Ovary (tissue), 10 donors: ENCODE data around the gene AIF1L. TPM values are rescaled to one million over a fixed set of nuclear protein-coding genes. Genes with fewer than 3 reads are reported as not detected.

ENCODE experiments used
- DNase-seq, 5 donors: peaks; one replicate each; pipeline ENCODE4 v3.0.0-alpha.2; 2019 to 2020
- H3K27ac ChIP-seq, 2 donors: fragments of 200-600 bp; one replicate each; pipeline versions ENCODE4 v1.5.1 to v1.8.0; 2019 to 2022
- H3K27me3 ChIP-seq: fragments of 200-600 bp; one replicate; pipeline ENCODE4 v1.8.0; 2022
- H3K36me3 ChIP-seq: fragments of 200-600 bp; sonication (generic); one replicate; pipeline ENCODE4 v1.5.1; 2019
- H3K4me1 ChIP-seq: one replicate; pipeline ENCODE4 v1.8.1; 2013; ENCODE audit warnings: mild to moderate bottlenecking, moderate library complexity; ENCODE audit not compliant: insufficient read depth
- H3K4me3 ChIP-seq: fragments of 200-600 bp; sonication (generic); one replicate; pipeline ENCODE4 v1.5.1; 2017
- H3K9me3 ChIP-seq, 2 donors: fragments of 200-600 bp in 1 of 2; sonication (generic) in 1 of 2; one replicate each; pipeline versions ENCODE4 v1.5.1 to v1.8.1; 2013 to 2019; ENCODE audit warnings: mild to moderate bottlenecking in 1 of 2, moderate library complexity in 1 of 2
- CTCF ChIP-seq, 3 donors: fragments of 450-650 bp in 2 of 3; fragments of 200-600 bp in 1 of 3; IDR thresholded peaks; one replicate each; pipeline versions ENCODE4 v1.5.1 to v1.8.0; 2016 to 2022; ENCODE audit warnings: antibody characterized with exemption in 3 of 3, mild to moderate bottlenecking in 1 of 3
- EP300 ChIP-seq: sonication (generic); formaldehyde crosslinking; IDR thresholded peaks from one replicate; pipeline ENCODE4 v1.6.1; 2017; ENCODE audit warnings: antibody characterized with exemption
- POLR2A ChIP-seq: fragments of 450-650 bp; IDR thresholded peaks from one replicate; pipeline ENCODE4 v1.6.1; 2017; ENCODE audit warnings: antibody characterized with exemption, mild to moderate bottlenecking, moderate library complexity
- WGBS, 3 donors: extraction: QIAGEN DNeasy Blood & Tissue Kit in 1 of 3; methylation state at CpG; one replicate each; pipeline versions ENCODE4 v1.1.5 to v1.1.7; 2013 to 2017; 5-methylcytosine and 5-hydroxymethylcytosine counted together
- intact Hi-C, 4 donors: fragments of 100-400 bp; cut with DNase I; formaldehyde crosslinking; loops; one replicate each; pipeline versions ENCODE4 v1.11.0 to v1.15.1; 2022 to 2023
- long read RNA-seq, 3 donors: library from polyadenylated mRNA in 2 of 3; unstranded in 2 of 3; transcript quantifications; one replicate each; pipeline ENCODE4 v2.0.0 and lab custom pipeline, GENCODE V29; 2021 to 2026
- polyA plus RNA-seq, 2 donors: library from polyadenylated mRNA; stranded (reverse); fragments of 200-250 nt in 1 of 2; fragments of 350-450 nt in 1 of 2; fragmentation: Illumina TruSeq in 1 of 2; extraction: RNeasy Lipid Tissue Mini Kit (QIAGEN cat#74804) in 1 of 2; gene quantifications; one replicate each; pipeline ENCODE4 v1.2.3, GENCODE V29; 2013 to 2014
- total RNA-seq, 7 donors: library from RNA; depleted of rRNA in 2 of 7; stranded (reverse); fragments of >200 nt in 2 of 7; fragmentation: NEBNext Ultra II Directional in 3 of 7; extraction: Animal tissue kit (Norgen Biotek cat#: 25700) in 3 of 7; gene quantifications; one replicate each; pipeline versions ENCODE4 v1.1.0 to v1.2.4, GENCODE V29; 2016 to 2023
- donor health status: DM: no; HTN: no; CAD: no; lungs with moderate emphysema.
- donor health status: DM: no; HTN: no; CAD: no.
- donor health status: Bipolar disorder and iron deficiency.
- donor health status: DM: yes; HTN: yes; CAD: no.
- donor health status: DM: no; HTN: no; CAD: no.
- donor health status: DM: yes; HTN: yes; CAD: no.

The AIF1L gene
- 10 to 100 TPM in 2 of 7 donors, 1 to 10 TPM in 5; 2.4 to 16.1 (median 6.1) TPM for total RNA-seq
- polyA plus RNA-seq = 10 to 100 TPM; 10.4 to 35.6 TPM
- long read RNA-seq, donor 1, transcript AIF1L-201 (6 exons, 3,364 nt) = major isoform, 9 of 14 reads
- long read RNA-seq, donor 1, partial matches to known transcripts = 1 of 14 reads
- long read RNA-seq, donor 1, other reads (novel, unspliced or antisense) = 4 of 14 reads
- long read RNA-seq, donor 2, transcript AIF1L-201 (6 exons, 3,364 nt) = major isoform, 17 of 17 reads
- long read RNA-seq, donor 2, partial matches to known transcripts = 0 of 17 reads
- long read RNA-seq, donor 2, other reads (novel, unspliced or antisense) = 0 of 17 reads
- long read RNA-seq, donor 3, transcript AIF1L-201 (6 exons, 3,364 nt) = major isoform, 9 of 14 reads
- long read RNA-seq, donor 3, partial matches to known transcripts = 2 of 14 reads
- long read RNA-seq, donor 3, other reads (novel, unspliced or antisense) = 2 of 14 reads

- Histone ChIP-seq H3K9me3 (no peaks in the 10 kb centered on the region), H3K4me1 (no peaks in the 10 kb centered on the region), H3K27ac (no peak within 1 kb of the TSS), H3K27me3 (no peaks in the 10 kb centered on the region), H3K36me3 (no peaks in the 10 kb centered on the region), H3K4me3 (peak within 1 kb of the TSS; percentile 26)
- no peak for TF ChIP-seq POLR2A
- TF ChIP-seq CTCF (IDR thresholded peaks at IDR 0.05) = no peak
- no peak for TF ChIP-seq EP300
- WGBS, 3 donors = 0 to 1% (median 0%) methylated on average over 51 to 92 of the region's 99 CpGs
- no peak for DNase-seq
- intact Hi-C loops = no loop called here
These were observed at the start of gene AIF1L for GRCh38 chr9:131096269-131097125. Gene AIF1L (plus strand): TSS chr9:131096531. CDS start chr9:131096630, 99 bp downstream.

GRCh38 chr9:131046581-131047202 is 49.6 kb upstream of the AIF1L start:
- Histone ChIP-seq H3K4me1 (no peaks in the 10 kb centered on the region), H3K9me3 (no peaks in the 10 kb centered on the region), H3K36me3 (no peaks in the 10 kb centered on the region), H3K27ac (no peak overlapping the region), H3K27me3 (no peaks in the 10 kb centered on the region), H3K4me3 (no peak overlapping the region)
- TF ChIP-seq CTCF (IDR thresholded peaks at IDR 0.05) = peak; percentile 54 to 72 (median 65)
- TF ChIP-seq POLR2A = no peak
- intact Hi-C loops = loop anchor here in 2 of 4 donors (5.0 to 10.0 kb wide), 3 partner anchors 179 to 349 kb away; no protein-coding TSS in a partner anchor
- DNase-seq = peak; percentile 38 to 79 (median 50)
- 12 to 16% (median 15%) methylated on average over 31 to 35 of the region's 35 CpGs for WGBS, 3 donors

GRCh38 chr9:131048332-131048731 is 48.0 kb upstream of the AIF1L start:
- Histone ChIP-seq H3K4me3 (no peak overlapping the region), H3K9me3 (no peaks in the 10 kb centered on the region), H3K27ac (no peak overlapping the region), H3K36me3 (no peaks in the 10 kb centered on the region), H3K27me3 (no peaks in the 10 kb centered on the region), H3K4me1 (no peaks in the 10 kb centered on the region)
- 47 to 70% (median 66%) methylated on average over 6 of the region's 6 CpGs for WGBS, 3 donors
- TF ChIP-seq EP300 (no peak), CTCF (IDR thresholded peaks at IDR 0.05) (no peak), POLR2A (no peak)
- DNase-seq = no peak
- intact Hi-C loops = loop anchor here in 2 of 4 donors (5.0 to 10.0 kb wide), 3 partner anchors 181 to 351 kb away; no protein-coding TSS in a partner anchor

GRCh38 chr9:131048820-131049219 is 47.5 kb upstream of the AIF1L start:
- H3K36me3 ChIP-seq = no peaks in the 10 kb centered on the region
- intact Hi-C loops = loop anchor here in 2 of 4 donors (5.0 to 10.0 kb wide), 3 partner anchors 182 to 352 kb away; no protein-coding TSS in a partner anchor
- DNase-seq = no peak
- no peak overlapping the region for H3K4me3 ChIP-seq
- H3K9me3 ChIP-seq = no peaks in the 10 kb centered on the region
- H3K4me1 ChIP-seq = no peaks in the 10 kb centered on the region
- H3K27me3 ChIP-seq = no peaks in the 10 kb centered on the region
- TF ChIP-seq CTCF (IDR thresholded peaks at IDR 0.05) = no peak
- 91 to 94% (median 93%) methylated on average over 8 of the region's 8 CpGs for WGBS, 3 donors
- no peak overlapping the region for H3K27ac ChIP-seq
